ENCODE data around the gene CYP46A1.

DNA sequence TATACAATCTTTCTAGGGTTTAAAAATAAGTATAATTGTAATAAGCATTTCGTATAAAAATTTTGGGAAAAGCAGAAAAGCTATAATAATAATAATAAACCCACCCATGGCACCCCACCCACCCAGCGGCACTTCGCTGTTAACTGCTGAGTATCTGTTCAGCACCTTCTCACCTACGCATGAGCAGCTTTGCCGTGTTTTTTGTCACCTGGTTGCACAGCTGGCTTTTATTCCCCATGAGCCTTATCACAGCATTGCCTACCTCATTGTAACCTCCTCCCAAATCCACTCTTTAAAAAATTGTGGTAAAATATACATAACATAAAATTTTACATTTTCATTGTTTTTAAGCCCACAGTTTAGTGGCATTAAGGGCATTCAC, 34.7 kb downstream of the CYP46A1 start:
- TF ChIP-seq, protein P1, sequence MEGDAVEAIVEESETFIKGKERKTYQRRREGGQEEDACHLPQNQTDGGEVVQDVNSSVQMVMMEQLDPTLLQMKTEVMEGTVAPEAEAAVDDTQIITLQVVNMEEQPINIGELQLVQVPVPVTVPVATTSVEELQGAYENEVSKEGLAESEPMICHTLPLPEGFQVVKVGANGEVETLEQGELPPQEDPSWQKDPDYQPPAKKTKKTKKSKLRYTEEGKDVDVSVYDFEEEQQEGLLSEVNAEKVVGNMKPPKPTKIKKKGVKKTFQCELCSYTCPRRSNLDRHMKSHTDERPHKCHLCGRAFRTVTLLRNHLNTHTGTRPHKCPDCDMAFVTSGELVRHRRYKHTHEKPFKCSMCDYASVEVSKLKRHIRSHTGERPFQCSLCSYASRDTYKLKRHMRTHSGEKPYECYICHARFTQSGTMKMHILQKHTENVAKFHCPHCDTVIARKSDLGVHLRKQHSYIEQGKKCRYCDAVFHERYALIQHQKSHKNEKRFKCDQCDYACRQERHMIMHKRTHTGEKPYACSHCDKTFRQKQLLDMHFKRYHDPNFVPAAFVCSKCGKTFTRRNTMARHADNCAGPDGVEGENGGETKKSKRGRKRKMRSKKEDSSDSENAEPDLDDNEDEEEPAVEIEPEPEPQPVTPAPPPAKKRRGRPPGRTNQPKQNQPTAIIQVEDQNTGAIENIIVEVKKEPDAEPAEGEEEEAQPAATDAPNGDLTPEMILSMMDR (IDR thresholded peaks at IDR 0.05 in 4 of 5, conservative IDR thresholded peaks at IDR 0.05 in 1 of 5) = no peak
- no peak for TF ChIP-seq POLR2A (IDR thresholded peaks at IDR 0.05)
